IPS DF 6.9 (cell line): ENCODE measurements around the gene F10.

ENCODE experiments used
- DNase-seq: peaks from one replicate; pipeline ENCODE4 v3.0.0-alpha.2; 2013; ENCODE audit warnings: low read depth, low spot score
- H3K27ac ChIP-seq: one replicate; pipeline ENCODE4 v1.5.1; 2013; ENCODE audit warnings: low read length, control low read depth
- H3K27me3 ChIP-seq: 2 replicates; pipeline ENCODE4 v1.6.1; 2013; ENCODE audit warnings: mild to moderate bottlenecking, low read length; ENCODE audit not compliant: control insufficient read depth, insufficient read depth
- H3K36me3 ChIP-seq: 2 replicates; pipeline ENCODE4 v1.6.1; 2013; ENCODE audit warnings: low read length; ENCODE audit not compliant: control insufficient read depth, insufficient read depth
- H3K4me1 ChIP-seq: 2 replicates; pipeline ENCODE4 v1.6.1; 2013; ENCODE audit warnings: low read length; ENCODE audit not compliant: control insufficient read depth, insufficient read depth
- H3K4me3 ChIP-seq: 2 replicates; pipeline ENCODE4 v1.5.1; 2013; ENCODE audit warnings: mild to moderate bottlenecking, low read length
- H3K9me3 ChIP-seq: 2 replicates; pipeline ENCODE4 v1.6.1; 2013; ENCODE audit warnings: low read length, inconsistent platforms; ENCODE audit not compliant: control insufficient read depth, insufficient read depth
- WGBS: extraction: QIAGEN DNeasy Blood & Tissue Kit; methylation state at CpG from one replicate; pipeline ENCODE4 v1.1.7; 2013; ENCODE audit warnings: mixed read lengths, missing lambda C conversion rate; ENCODE audit not compliant: insufficient read length, insufficient coverage; 5-methylcytosine and 5-hydroxymethylcytosine counted together

F10 gene

DNA sequence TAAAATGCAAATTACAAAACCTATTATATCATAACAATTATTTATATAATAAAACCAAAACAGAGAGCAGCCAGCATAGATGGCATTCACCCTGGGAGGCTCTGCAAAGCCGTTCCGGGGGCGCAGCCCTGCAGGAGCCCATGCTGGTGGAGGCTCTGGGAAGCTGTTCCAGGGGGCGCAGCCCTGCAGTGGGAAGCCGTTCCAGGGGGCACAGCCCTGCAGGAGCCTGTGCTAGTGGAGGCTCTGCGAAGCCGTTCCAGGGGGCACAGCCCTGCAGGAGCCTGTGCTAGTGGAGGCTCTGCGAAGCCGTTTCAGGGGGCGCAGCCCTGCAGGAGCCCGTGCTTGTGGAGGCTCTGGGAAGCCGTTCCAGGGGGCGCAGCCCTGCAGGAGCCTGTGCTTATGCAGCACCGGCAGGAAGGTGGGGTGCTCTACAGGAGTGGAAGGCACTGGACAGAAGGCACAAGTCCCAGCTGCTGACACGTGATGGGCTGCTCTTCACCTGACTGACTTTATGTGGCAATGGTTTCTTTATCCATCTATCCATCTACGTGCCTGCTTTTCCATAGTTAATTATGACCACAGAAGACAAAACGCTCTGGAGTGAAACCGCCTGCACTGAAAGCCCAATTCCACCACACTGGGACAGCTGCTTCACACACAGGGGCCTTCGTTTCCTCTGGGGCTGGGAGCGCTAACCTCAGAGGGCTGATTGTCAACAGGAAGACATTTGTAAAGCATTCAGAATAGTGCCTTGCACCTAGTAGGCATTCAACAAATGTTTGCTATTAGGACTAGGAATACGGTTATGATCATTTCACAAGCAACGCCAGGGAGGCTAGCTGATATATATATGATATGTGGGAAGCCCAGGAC lies 62.2 kb downstream of the F10 start:
- H3K27me3 ChIP-seq = no peaks in the 10 kb centered on the region
- no peak overlapping the region for H3K27ac ChIP-seq
- peaks cover 20% of the 10 kb centered on the region for H3K36me3 ChIP-seq

GRCh38 chr13:113186061-113186900 lies 63.7 kb downstream of the F10 start:
- Histone ChIP-seq H3K9me3 (no peaks in the 10 kb centered on the region), H3K4me3 (no peak overlapping the region), H3K4me1 (no peaks in the 10 kb centered on the region), H3K36me3 (peaks cover 17% of the 10 kb centered on the region), H3K27ac (no peak overlapping the region), H3K27me3 (no peaks in the 10 kb centered on the region)
- no CpG with 5 or more reads among the region's 13 CpGs for WGBS
- no peak for DNase-seq

More for the DNA sequence above, 62.2 kb downstream of the F10 start:
- Histone ChIP-seq H3K4me1 (no peaks in the 10 kb centered on the region), H3K9me3 (no peaks in the 10 kb centered on the region), H3K4me3 (no peak overlapping the region)
- DNase-seq = no peak
- WGBS = no CpG with 5 or more reads among the region's 22 CpGs

- no peak overlapping the region for H3K4me3 ChIP-seq
- no CpG with 5 or more reads among the region's 9 CpGs for WGBS
- no peak for DNase-seq
- no peaks in the 10 kb centered on the region for H3K4me1 ChIP-seq
- H3K27ac ChIP-seq = no peak overlapping the region
- peaks cover 17% of the 10 kb centered on the region for H3K36me3 ChIP-seq
- H3K9me3 ChIP-seq = no peaks in the 10 kb centered on the region
- H3K27me3 ChIP-seq = no peaks in the 10 kb centered on the region
Observed at GRCh38 chr13:113187263-113187669, 64.7 kb downstream of the F10 start.

GRCh38 chr13:113187883-113188665 lies 65.5 kb downstream of the F10 start:
- Histone ChIP-seq H3K27ac (no peak overlapping the region), H3K36me3 (peaks cover 17% of the 10 kb centered on the region), H3K4me1 (no peaks in the 10 kb centered on the region), H3K4me3 (no peak overlapping the region), H3K27me3 (no peaks in the 10 kb centered on the region), H3K9me3 (no peaks in the 10 kb centered on the region)
- no CpG with 5 or more reads among the region's 23 CpGs for WGBS
- no peak for DNase-seq

- no peak for DNase-seq
- no peak overlapping the region for H3K27ac ChIP-seq
- H3K9me3 ChIP-seq = no peaks in the 10 kb centered on the region
- H3K4me1 ChIP-seq = no peaks in the 10 kb centered on the region; the same call in 1 of the 2 replicates
- H3K4me3 ChIP-seq = no peak overlapping the region
- WGBS = no CpG with 5 or more reads among the region's 4 CpGs
- no peaks in the 10 kb centered on the region for H3K27me3 ChIP-seq
- peaks cover 15% of the 10 kb centered on the region for H3K36me3 ChIP-seq
Observed at GRCh38 chr13:113190181-113190580, 67.6 kb downstream of the F10 start.

DNA sequence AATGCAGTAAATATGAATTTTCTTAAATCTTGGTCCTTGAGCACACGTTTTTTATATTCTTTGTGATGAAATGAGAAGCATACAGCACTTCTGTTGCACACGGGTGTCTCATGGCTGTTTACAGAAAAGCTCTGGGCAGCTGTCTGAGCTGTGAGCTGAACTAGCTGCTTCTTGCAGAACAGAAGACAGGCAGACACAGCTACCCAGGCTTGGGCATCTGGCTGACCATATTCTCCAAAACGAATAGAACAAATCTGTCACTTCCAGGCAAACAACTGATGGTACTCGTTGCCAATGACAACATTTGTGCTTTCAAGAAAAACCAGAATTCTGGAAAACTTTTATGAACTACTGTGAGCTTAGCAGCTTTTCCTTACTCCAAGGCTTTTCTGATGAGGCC lies 69.7 kb downstream of the F10 start:
- Histone ChIP-seq H3K36me3 (peaks cover 20% of the 10 kb centered on the region), H3K4me3 (no peak overlapping the region), H3K27ac (no peak overlapping the region), H3K27me3 (no peaks in the 10 kb centered on the region), H3K9me3 (no peaks in the 10 kb centered on the region), H3K4me1 (no peaks in the 10 kb centered on the region; the same call in 1 of the 2 replicates)
- no CpG with 5 or more reads among the region's 4 CpGs for WGBS
- no peak for DNase-seq

GRCh38 chr13:113192902-113193301 lies 70.3 kb downstream of the F10 start:
- H3K36me3 ChIP-seq = peaks cover 22% of the 10 kb centered on the region
- no peaks in the 10 kb centered on the region for H3K9me3 ChIP-seq
- no peaks in the 10 kb centered on the region; the same call in 1 of the 2 replicates for H3K4me1 ChIP-seq
- H3K27me3 ChIP-seq = no peaks in the 10 kb centered on the region
- no peak for DNase-seq
- whole genome bisulfite sequencing = no CpG with 5 or more reads among the region's 2 CpGs
- no peak overlapping the region for H3K27ac ChIP-seq
- no peak overlapping the region for H3K4me3 ChIP-seq

DNA sequence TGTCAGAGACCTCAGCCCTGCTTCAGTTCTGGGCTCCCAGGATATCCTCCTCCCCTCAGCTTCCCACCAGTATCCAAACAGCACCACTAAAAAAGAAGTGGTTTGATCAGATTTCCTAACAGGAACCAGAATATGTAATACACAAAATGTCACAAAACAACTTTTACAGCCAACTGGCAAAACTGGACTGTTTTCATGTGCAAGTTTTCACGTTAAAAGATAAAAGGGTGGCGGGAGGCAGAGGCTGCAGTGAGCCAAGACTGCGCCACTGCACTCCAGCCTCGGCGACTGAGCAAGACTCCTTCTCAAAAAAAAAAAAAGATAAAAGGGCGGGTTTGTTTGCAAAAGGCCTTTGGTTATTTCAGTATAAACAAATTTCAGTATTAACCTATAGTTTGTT lies 72.8 kb downstream of the F10 start:
- WGBS = no CpG with 5 or more reads among the region's 6 CpGs
- H3K4me1 ChIP-seq = no peaks in the 10 kb centered on the region; the same call in 1 of the 2 replicates
- H3K9me3 ChIP-seq = no peaks in the 10 kb centered on the region
- H3K27ac ChIP-seq = no peak overlapping the region
- no peaks in the 10 kb centered on the region for H3K27me3 ChIP-seq
- peaks cover 22% of the 10 kb centered on the region for H3K36me3 ChIP-seq
- no peak overlapping the region for H3K4me3 ChIP-seq
- no peak for DNase-seq

DNA sequence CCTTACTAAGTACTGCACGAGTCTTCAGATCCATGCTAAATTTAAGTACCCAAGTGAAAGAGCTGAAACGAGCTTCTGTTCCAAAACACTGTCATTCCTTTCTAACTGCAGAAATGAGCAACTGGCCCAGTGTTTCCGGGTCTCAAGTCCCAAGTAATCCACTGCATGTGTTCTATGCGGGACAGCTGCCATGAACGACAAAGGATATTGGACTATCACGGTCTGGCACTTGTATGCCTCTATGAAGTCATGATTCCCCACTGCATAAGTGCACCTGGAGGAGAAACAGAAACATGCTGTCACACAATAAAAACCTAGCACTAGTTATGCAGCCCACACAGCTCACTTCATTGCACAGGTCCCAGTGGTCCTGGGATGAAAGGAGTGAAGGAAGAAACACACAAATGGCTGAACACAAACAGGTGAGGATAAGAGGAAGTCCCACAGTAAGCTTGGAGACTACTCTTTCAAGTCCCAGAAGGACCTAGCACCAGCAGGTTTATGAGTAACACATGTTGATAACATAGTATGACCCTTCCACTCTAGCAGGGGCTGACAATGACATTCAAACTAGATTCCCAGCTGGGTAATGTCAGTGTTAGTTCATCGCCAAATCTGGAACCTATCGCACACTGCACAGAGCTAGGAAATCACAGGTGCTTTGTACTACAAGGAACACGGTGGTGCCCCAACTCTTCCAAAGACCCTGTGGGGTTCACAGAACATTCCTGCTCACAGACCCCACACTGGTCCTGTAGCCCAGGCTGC lies 74.6 kb downstream of the F10 start:
- Histone ChIP-seq H3K27ac (no peak overlapping the region), H3K36me3 (peaks cover 20% of the 10 kb centered on the region), H3K27me3 (no peaks in the 10 kb centered on the region), H3K4me1 (no peaks in the 10 kb centered on the region; the same call in 1 of the 2 replicates), H3K4me3 (no peak overlapping the region), H3K9me3 (no peaks in the 10 kb centered on the region)
- WGBS = no CpG with 5 or more reads among the region's 9 CpGs
- DNase-seq = no peak
